Stimulated activated CD8-positive, alpha-beta memory T cell treated with anti-CD3 and anti-CD28 coated beads, Interleukin-7, amount 100 ng/mL, for 1 hour (primary cell): ENCODE results near the gene SEMA3E.
"Not testable (repeated sequence)": the region's sequence is repeated elsewhere in the genome, so short reads cannot be mapped to it uniquely, and the experiment has no call there.

ENCODE experiments used
- DNase-seq, 2 donors: peaks; one replicate each; pipeline ENCODE4 v3.0.0-alpha.2; 2020; ENCODE audit warnings: low read depth in 2 of 2

Gene SEMA3E

DNA sequence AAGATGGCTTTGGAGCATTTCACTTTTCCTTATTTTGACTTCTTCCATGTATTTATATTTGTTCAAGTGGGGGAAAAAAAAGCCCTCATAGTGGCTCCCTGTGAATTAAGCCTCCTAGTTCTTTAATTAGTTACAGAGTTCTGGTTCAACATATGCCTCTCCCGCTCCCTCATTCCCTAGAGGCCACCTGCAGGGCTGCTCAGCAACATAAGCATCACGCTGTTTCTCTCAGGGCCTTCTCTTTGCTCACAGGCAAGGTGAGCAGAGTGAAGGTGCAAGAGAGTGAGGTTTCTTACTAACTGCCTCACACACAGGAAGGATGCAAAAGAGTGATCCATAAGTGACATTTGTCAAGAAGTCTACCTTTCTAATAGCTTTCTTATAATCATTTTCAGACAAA, 196.7 kb downstream of the SEMA3E start:
- no peak for DNase-seq

DNA sequence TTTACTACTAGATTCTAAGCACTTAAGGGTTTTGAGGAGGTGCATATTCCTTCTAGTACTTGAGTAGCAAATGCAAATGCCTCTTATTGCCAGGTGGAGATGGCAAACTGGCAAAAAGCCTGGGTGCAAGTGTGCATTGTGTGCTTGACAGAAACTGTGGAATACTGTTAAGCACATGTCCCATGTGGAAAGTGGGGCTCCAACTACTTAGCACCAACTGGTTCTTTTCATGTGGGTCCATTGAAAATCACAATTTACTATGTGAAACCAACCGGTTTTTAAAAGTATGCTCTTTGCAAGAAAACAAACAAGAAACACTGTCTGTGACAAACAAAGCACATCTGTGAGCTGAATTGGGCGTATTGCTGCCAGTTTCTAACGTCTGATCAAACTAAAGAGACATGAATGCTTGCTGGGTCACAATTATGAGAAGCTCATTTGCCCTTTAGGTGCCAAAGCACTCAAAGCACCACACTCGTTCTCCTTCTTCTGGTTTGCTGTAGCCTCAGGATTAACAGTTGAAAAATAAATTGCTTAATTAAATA, 197.4 kb downstream of the SEMA3E start:
- DNase-seq: no peak

DNA sequence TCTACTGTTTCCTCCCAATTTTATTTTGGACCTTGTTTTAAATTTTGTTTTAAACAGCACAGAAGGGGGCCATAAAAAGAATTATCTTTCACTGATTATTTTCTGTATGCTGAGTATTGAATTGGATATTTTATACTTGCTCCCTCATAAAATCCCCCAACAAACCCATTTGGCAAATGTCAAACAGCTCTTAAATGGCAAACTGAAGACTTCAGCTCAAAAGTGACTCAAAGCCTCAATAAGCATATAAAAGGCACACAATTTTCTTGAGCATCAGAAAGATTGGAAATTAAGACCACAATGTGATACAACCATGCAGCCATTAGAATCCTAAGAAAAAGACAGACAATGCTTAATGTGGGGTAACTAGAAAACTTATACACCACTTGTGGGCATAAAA, 199.2 kb downstream of the SEMA3E start:
- no peak for DNase-seq

DNA sequence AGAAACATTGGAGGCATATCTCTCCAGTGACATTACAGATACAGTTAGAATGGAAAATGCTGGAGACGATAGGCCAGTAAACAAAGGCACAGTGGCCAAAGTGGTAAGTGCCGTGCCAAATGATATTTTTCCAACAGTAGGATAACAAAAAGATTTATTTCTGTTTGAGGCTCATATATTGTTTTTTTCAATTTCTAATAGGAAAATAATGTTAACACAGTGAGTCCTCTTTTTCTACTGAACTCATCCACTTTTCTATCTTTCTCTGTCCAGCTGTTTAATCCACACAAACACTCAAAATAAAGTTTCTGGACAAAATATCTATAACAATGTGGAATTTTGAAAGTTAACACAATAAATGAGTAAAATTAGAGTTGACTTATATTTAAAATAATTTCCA, 201.3 kb downstream of the SEMA3E start:
- DNase-seq: no peak

DNA sequence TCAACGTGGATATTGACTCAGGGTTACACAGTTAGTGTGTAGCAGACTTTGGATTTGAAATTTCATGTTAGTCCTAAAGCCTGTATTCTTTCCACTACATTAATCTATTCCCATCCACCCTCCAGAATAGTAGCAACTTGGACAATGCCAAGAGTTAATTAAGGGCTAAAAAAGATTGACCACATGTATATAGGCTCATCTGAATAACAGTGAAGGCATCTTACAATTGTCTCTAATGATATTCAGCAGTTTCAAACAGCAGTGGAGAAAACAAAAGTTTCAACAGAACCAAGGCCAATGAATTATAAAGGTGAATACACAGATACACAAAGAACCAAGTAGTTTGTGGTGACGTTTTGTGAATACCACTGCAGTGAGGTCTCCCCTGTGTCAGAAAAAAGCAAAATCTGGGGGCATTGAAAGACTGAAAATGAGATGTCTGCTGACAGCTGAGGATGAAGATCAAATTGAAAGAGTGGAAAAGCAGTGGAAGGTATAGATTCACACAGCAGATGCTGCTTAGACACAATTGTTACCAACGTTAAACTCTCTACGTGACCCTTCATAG, 202.8 kb downstream of the SEMA3E start:
- no peak for DNase-seq

DNA sequence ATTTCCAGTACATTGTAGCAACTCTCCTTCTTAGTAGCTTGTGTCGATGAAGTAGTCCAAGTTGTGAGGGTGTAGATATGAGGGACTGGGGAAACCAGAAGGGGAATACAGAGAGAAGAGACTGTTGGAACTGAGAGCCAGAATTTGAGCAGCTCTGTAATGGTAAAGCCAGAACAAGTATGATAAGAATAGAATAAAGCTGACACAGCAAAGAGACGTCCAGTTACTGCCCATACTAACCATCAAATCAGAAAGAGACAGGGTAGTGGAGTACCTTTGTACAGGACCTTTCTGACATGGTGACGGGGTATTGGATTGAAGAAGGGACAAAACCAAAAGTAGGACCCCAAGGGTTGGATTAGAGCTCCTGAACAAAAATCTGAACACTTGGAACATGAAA, 206.0 kb downstream of the SEMA3E start:
- no peak for DNase-seq

DNA sequence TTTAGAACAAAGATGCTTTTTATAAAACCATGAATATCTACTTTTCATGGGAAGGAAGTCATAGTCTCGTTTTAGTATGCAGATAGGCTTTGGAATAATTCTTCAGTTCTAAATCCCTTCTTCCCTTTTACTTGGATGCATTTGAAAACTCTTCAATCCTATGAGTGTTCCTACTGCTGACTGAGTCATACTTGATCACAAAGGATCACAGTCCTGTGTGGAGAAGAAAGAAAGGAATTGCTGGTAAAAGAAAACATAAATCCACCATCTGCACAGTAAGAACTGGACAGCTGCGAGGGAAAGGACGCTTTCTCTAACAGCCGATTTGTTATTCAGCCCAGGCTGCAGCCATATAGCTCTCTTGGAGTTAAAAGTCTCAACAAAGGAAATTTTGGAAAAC, 209.9 kb downstream of the SEMA3E start:
- DNase-seq: no peak

DNA sequence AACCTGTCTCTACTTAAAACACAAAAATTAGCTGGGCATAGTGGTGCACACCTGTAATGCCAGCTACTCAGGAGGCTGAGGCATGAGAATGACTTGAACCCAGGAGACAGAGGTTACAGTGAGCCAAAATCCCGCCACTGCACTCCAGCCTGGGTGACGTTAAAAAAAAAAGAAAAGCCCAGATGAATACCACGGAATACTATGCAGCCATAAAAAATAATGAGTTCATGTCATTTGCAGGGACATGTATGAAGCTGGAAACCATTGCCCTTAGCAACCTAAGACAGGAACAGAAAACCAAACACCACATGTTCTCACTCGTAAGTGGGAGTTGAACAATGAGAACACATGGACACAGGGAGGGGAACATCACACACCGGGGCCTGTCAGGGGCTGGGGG, 218.7 kb downstream of the SEMA3E start:
- not testable (repeated sequence) for DNase-seq

DNA sequence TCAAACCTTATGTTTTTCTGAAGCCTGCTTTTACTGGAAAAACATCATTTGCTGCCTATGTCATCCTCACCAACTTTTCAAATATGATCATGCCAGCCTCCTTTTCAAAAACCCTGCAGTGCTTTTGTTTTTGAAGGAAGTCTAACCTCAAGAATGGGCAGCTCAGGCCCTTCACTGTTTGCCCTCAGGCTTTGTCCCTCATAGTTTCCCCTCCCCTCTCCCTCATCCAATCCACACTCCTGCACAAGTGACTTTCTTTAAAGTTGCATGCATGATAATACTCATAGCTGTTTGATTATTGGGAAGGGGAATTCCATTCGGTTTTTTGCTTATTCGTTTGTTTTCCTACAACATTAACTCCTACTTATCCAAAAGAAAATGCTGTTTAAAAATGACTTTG, 219.4 kb downstream of the SEMA3E start:
- no peak for DNase-seq

DNA sequence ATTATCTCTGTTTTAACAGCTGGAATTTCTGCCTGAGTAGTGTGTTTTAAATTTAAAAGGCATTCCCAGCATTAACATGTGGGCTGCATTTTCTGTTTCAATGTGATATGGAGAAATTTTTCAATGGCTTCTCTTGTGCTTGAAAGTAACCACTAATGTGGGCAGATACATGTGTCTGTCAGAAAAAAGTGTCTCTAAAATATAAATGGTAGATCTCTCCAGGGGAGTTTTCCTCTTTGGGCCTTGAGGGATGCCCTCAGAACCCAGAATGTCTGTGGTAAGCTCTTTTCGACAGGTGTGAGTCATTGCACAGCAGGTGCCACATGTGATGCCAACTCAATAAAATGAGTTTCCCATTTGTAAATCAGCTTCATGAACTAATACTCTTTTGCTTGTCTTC, 221.1 kb downstream of the SEMA3E start:
- DNase-seq: no peak

DNA sequence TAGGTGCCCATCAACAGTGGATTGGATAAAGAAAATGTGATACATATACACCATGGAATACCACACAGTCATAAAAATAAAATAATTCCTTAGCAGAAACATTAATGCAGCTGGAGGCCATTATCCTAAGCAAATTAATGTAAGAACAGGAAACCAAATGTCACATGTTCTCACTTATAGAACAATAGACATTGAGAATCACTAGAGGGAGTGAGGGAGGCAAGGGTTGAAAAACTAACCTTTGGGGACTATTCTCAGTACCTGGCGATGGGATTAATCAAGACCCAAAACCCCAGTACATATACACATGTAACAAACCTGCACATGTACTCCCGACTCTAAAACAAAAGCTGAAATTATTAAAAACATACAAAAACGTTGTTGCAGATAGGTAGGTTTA, 222.6 kb downstream of the SEMA3E start:
- no peak for DNase-seq

DNA sequence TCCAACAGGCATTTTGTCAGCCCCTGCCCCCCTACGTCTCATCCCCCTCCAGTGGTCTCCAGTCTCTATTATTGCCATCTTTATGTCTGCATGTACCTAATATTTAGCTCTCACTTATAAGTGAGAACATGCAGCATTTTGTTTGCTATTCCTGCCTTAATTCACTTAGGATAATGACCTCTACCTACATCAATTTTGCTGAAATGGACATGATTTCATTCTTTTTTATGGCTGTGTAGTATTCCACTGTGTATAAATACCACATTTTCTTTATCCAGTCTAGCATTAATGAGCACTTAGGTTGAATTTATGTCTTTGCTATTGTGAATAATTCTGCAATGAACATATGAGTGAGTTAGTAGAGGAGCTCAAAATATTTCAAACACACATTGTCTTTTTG, 229.9 kb downstream of the SEMA3E start:
- no peak for DNase-seq

DNA sequence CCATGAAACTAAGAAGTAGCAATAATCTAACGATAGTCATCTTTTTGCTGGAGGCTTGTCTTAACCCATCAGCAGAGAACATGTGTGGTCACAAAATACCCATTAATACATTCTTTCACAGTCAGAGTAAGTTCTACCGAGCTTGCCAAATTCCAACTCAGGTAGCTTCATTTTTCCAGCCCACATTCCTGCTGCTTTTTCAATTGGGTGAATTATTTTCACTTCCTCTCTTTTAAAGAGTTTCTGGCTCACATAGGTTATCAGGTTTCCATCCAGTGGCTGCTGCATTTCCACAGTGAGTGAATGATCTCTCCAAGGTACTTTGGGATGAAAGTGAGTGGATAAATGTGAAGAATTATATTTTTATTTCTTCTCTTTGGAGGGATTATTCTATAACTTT, 233.1 kb downstream of the SEMA3E start:
- no peak for DNase-seq

DNA sequence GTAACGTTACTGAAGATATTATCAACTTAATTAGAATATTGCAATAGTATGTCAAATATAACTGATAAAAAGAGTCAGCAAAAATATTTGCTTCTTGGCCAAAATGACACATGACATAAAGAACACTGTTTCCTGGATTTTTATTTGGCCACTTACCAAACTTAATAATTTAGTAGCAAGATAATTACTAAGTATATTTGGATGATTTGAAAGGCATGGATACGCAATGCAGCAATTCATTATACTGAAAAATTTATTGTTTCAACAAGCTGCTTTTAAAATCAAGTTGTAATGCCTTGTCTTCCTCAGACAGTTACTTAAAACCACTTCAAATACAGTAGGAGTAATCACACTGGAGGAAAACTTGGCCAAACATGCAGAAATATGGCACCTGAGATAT, 234.0 kb downstream of the SEMA3E start:
- DNase-seq: no peak

DNA sequence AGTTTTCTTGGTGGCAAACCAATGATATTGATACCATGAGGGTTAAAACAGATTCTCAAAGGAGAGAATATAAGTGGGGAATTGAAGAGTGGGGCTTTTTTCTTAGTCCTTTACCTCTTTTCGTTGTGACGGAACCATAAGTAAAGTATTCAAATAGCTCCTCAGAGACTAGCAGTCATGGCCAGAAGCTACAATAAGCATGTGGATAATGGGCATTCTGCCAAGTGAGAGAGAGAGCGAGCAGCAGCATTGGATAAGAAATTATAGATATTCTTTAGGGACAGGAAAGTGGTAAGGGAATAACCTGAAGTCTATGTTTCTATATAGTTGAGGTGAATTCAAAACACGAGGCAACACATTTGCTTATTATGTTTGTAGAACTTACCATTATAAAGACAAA, 235.1 kb downstream of the SEMA3E start:
- DNase-seq: no peak

DNA sequence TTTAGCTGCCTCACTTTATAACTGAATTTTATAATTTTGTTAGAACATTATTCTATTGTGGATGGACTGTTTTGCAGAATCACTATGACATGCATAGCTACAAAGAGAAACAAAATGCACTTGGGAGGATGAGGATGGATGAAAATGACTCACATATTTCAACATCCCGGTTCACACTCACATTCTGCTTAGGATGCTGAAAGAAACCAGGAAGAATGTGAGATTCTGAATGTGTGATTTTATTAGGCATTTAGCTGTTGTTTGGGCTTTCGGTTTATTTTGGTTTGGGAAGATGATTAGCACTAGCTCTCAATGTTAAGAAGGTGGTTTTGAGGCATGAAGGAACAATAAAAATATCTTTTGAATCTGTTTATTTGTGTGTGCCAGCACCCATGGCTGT, 235.5 kb downstream of the SEMA3E start:
- no peak for DNase-seq

DNA sequence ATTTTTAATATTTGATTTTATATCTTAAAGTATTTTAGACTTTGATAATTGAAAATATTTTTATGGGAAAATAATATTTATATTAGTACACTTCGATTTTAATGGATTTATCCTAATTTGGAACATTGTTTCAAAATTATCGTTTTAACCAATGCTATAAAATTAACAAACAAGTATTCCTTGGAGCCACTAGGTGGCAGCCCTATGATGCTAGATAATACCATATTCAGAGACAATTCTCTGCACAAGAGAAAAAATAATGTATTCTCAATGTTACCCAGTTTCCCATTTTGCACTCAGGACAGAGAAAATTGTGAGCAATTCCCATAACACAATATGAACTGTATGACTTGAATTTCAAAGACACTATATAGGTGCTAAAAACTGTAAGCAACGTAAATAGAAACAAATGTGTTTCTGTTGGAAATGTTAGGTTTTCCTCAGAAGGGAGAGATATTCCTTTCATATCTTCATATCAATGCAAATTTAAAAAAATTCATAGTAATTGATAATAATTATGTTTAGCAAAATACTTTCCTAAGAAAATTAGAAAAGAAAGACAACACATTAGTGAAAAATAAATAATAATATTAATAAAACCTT, 237.8 kb downstream of the SEMA3E start:
- no peak for DNase-seq

DNA sequence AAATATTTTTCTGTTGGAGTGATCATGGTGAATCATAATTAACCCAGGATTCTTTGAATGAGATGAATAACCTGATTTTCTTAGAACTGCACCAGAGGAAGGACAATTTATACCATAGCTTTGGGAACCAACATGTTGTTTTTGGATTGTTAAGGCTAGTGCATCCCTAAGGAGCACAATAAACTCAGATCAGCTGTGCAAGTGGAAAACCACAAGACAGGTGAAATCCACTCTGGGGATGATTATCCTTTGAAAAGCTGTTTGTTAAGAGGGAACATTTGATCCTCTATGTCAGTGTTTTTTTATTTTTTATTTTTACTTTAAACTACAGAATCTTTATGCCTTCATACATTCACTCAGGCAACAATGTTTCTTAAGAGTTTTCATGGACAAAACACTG, 254.2 kb downstream of the SEMA3E start:
- DNase-seq: no peak

DNA sequence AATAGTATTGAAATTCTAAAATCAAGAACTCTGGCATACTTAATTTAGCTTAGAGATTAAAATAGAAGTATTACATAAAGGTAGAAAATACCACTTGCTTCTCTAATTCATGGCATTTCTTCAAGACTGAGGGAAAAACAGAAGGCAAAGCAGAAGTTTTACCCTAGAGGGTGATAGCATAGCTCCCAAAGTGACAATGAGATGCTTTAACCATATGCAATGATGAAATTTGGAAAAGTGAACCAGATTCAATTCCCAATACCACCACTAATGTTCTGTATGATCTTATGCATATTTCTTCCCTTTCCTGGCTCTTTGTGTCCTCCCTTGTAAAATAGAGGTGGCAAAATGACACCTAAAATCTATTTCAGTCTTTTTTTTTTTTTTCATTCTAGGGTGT, 260.5 kb downstream of the SEMA3E start:
- no peak for DNase-seq

DNA sequence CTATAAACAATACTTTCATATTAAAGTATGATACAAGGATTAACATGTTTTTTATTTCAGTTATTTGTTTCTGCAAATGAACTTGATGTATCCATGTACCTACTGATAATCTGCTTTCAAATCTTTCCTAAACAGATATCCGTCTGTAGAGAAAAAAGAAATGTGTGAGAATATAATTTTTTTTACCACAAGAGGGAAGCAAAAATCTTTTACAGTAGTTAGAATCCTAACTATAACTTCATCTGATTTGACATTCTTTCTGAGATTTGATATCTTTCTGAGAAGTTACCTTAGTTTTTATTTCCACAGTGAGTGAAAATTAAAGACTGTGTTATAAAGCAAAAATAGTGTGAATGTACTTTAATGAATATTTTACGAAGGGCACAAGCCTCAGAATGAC, 282.3 kb downstream of the SEMA3E start:
- DNase-seq: no peak

DNA sequence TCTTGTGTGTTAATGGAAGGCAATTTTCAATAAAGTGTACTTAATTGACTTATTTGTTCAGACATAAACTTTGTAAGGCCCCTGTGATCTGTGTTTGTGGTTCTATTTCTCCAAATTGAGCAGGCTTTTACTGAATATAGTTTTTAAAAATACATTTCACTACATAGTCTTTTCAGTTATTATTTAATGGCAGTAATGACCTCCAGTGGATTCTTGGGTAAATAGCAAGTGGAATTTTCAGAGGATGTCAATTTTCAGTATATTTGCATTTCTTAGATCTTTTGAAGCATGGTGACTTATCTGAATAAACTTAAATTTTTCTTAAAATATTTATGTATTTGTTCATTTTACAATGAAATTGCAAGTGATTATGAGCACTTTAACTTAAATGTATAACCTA, 283.2 kb downstream of the SEMA3E start:
- DNase-seq: no peak

DNA sequence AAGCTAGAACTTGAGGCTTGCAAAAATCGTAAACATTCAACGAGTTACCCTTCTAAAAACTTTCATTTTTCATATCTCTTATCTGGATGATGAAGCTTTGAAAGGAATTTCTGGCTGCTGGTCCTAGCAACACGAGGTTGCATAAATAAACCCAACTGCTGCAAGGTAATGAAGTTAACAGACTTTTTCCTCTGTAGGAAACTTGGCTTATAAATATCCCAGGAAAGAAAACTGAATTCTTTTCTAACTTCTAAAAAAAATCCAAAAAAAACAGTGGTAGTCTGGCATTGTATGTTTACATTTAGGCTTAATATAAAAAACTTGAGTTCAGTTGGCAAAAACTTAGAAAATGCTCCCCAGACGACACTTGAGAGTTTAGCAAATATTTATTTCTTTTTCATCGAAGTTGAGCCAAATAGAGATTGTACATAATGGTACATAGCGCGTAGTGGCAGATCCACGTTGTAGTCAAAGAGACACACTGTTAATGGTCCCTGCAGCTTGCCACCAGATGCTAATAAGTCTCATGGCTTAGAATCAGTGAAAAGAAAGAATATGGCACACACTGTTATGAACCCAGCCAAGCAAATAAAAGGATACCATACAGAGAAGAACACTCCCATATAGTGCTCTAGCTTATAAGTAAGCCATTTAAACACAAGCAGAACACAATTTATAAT, 285.9 kb downstream of the SEMA3E start:
- DNase-seq: no peak

DNA sequence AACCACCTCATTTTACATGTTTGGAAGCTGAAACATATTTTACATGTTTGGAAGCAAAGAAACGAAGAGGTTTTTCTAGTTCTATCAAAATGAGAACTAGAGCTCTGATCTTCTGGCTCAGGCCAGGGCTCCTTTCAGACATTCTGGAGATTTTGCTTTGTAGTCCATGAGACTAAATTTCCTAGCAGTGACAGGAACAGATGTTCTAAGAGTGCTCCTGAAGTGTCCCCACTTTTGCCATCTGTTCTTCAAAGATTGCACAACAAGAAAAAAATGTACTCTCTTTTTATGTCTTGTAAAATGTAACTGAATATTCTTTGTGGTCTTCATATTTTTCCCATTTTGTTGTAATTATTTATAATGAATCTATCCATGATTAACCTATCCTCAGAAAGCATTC, 289.8 kb downstream of the SEMA3E start:
- DNase-seq: no peak
